Hepatocyte (in vitro differentiated cells): ENCODE data around the gene ZNF548.

Experiments
- EZH2phosphoT487 ChIP-seq: fragments of 200-600 bp; sonication (generic); IDR thresholded peaks from one replicate; pipeline ENCODE4 v1.6.1; 2018; ENCODE audit warnings: antibody characterized with exemption, mild to moderate bottlenecking, low read depth, moderate library complexity; ENCODE audit not compliant: unreplicated experiment, severe bottlenecking
- TF ChIP-seq, protein P1 (sequence below): fragments of 200-600 bp; sonication (generic); IDR thresholded peaks from 2 replicates; pipeline ENCODE4 v1.5.1; 2016; ENCODE audit warnings: antibody characterized with exemption, mild to moderate bottlenecking; ENCODE audit not compliant: poor library complexity

DNA sequence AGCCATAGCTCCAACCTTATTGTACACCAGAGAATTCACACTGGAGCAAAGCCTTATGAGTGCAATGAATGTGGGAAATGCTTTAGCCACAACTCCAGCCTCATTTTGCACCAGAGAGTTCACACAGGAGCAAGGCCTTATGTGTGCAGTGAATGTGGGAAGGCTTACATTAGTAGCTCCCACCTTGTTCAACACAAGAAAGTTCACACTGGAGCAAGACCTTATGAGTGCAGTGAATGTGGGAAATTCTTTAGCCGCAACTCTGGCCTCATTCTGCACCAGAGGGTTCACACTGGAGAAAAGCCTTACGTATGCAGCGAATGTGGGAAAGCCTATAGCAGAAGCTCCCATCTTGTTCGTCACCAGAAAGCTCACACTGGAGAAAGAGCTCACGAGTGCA, 32.2 kb upstream of the ZNF548 start:
- TF ChIP-seq EZH2phosphoT487: no peak
- TF ChIP-seq, protein P1, sequence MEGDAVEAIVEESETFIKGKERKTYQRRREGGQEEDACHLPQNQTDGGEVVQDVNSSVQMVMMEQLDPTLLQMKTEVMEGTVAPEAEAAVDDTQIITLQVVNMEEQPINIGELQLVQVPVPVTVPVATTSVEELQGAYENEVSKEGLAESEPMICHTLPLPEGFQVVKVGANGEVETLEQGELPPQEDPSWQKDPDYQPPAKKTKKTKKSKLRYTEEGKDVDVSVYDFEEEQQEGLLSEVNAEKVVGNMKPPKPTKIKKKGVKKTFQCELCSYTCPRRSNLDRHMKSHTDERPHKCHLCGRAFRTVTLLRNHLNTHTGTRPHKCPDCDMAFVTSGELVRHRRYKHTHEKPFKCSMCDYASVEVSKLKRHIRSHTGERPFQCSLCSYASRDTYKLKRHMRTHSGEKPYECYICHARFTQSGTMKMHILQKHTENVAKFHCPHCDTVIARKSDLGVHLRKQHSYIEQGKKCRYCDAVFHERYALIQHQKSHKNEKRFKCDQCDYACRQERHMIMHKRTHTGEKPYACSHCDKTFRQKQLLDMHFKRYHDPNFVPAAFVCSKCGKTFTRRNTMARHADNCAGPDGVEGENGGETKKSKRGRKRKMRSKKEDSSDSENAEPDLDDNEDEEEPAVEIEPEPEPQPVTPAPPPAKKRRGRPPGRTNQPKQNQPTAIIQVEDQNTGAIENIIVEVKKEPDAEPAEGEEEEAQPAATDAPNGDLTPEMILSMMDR: no peak
